ENCODE results near the gene SCARB2. TPM values are rescaled to one million over a fixed set of nuclear protein-coding genes. Genes with fewer than 3 reads are reported as not detected.

The SCARB2 gene
- total and polyA plus RNA-seq, 2 experiments from 2014 or later: 17.7 to 41.0 TPM

DNA sequence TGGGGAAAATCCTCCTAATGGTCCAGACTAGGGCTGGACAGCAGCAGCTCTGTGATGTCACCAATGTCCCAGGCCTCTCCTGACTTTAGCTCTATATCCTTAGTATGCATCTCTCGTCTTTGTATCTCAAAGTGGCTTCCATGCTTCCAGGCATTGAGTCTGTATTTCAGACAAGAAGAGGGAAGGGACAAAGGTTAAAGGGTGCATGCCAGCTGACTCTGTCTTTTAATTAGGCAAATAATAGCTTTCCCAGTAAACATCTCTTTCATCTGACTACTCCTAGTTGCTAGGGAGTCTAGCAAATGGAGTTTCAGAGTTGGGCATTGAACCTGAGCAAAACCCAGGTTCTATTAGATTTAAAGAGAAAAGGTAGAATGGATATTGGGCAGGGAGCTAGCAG, 43.3 kb upstream of the SCARB2 start:
- Mint-ChIP-seq H3K9me3 (no peaks in the 10 kb centered on the region), H3K4me3 (no peak overlapping the region), H3K27me3 (ENCODE audit: insufficient read depth, low read depth, poor library complexity) (peaks cover 15% of the 10 kb centered on the region), H3K36me3 (ENCODE audit: low read depth) (no peaks in the 10 kb centered on the region), H3K4me1 (no peaks in the 10 kb centered on the region), H3K27ac (no peak overlapping the region)
- Histone ChIP-seq H3K4me1 (ENCODE audit: insufficient read depth) (peaks cover 6% of the 10 kb centered on the region; the same call in 1 of the 2 replicates), H4K20me1 (replicated peaks; ENCODE audit: insufficient read depth) (no peaks in the 10 kb centered on the region), H3K79me2 (replicated peaks; ENCODE audit: insufficient read depth) (no peaks in the 10 kb centered on the region), H3K9me2 (ENCODE audit: insufficient read depth) (peaks cover 6% of the 10 kb centered on the region; the same call in 1 of the 2 replicates), H3K27me3 (ENCODE audit: insufficient read depth) (peaks cover 16% of the 10 kb centered on the region), H3K4me3 (no peak overlapping the region), H3K4me2 (no peak overlapping the region), H3F3A (replicated peaks; ENCODE audit: low read depth) (0 out of 2 replicates have a peak, but pooled peaks cover 2% of the 10 kb centered on the region), H3K36me3 (ENCODE audit: insufficient read depth) (no peaks in the 10 kb centered on the region), H2AFZ (no peak overlapping the region), H3K27ac (ENCODE audit: low read depth) (no peak overlapping the region)
- TF ChIP-seq POLR2AphosphoS5 (IDR thresholded peaks at IDR 0.05; ENCODE audit: low read depth): no peak
- TF ChIP-seq, protein P1, sequence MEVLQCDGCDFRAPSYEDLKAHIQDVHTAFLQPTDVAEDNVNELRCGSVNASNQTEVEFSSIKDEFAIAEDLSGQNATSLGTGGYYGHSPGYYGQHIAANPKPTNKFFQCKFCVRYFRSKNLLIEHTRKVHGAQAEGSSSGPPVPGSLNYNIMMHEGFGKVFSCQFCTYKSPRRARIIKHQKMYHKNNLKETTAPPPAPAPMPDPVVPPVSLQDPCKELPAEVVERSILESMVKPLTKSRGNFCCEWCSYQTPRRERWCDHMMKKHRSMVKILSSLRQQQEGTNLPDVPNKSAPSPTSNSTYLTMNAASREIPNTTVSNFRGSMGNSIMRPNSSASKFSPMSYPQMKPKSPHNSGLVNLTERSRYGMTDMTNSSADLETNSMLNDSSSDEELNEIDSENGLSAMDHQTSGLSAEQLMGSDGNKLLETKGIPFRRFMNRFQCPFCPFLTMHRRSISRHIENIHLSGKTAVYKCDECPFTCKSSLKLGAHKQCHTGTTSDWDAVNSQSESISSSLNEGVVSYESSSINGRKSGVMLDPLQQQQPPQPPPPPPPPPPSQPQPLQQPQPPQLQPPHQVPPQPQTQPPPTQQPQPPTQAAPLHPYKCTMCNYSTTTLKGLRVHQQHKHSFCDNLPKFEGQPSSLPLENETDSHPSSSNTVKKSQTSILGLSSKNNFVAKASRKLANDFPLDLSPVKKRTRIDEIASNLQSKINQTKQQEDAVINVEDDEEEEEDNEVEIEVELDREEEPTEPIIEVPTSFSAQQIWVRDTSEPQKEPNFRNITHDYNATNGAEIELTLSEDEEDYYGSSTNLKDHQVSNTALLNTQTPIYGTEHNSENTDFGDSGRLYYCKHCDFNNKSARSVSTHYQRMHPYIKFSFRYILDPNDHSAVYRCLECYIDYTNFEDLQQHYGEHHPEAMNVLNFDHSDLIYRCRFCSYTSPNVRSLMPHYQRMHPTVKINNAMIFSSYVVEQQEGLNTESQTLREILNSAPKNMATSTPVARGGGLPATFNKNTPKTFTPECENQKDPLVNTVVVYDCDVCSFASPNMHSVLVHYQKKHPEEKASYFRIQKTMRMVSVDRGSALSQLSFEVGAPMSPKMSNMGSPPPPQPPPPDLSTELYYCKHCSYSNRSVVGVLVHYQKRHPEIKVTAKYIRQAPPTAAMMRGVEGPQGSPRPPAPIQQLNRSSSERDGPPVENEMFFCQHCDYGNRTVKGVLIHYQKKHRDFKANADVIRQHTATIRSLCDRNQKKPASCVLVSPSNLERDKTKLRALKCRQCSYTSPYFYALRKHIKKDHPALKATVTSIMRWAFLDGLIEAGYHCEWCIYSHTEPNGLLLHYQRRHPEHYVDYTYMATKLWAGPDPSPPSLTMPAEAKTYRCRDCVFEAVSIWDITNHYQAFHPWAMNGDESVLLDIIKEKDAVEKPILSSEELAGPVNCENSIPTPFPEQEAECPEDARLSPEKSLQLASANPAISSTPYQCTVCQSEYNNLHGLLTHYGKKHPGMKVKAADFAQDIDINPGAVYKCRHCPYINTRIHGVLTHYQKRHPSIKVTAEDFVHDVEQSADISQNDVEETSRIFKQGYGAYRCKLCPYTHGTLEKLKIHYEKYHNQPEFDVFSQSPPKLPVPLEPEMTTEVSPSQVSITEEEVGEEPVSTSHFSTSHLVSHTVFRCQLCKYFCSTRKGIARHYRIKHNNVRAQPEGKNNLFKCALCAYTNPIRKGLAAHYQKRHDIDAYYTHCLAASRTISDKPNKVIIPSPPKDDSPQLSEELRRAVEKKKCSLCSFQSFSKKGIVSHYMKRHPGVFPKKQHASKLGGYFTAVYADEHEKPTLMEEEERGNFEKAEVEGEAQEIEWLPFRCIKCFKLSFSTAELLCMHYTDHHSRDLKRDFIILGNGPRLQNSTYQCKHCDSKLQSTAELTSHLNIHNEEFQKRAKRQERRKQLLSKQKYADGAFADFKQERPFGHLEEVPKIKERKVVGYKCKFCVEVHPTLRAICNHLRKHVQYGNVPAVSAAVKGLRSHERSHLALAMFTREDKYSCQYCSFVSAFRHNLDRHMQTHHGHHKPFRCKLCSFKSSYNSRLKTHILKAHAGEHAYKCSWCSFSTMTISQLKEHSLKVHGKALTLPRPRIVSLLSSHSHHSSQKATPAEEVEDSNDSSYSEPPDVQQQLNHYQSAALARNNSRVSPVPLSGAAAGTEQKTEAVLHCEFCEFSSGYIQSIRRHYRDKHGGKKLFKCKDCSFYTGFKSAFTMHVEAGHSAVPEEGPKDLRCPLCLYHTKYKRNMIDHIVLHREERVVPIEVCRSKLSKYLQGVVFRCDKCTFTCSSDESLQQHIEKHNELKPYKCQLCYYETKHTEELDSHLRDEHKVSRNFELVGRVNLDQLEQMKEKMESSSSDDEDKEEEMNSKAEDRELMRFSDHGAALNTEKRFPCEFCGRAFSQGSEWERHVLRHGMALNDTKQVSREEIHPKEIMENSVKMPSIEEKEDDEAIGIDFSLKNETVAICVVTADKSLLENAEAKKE (CRISPR knock-in tag; IDR thresholded peaks at IDR 0.05): no peak
- TF ChIP-seq CREB1 (CRISPR knock-in tag; IDR thresholded peaks at IDR 0.05; ENCODE audit: low read depth): no peak
- TF ChIP-seq, protein P2, sequence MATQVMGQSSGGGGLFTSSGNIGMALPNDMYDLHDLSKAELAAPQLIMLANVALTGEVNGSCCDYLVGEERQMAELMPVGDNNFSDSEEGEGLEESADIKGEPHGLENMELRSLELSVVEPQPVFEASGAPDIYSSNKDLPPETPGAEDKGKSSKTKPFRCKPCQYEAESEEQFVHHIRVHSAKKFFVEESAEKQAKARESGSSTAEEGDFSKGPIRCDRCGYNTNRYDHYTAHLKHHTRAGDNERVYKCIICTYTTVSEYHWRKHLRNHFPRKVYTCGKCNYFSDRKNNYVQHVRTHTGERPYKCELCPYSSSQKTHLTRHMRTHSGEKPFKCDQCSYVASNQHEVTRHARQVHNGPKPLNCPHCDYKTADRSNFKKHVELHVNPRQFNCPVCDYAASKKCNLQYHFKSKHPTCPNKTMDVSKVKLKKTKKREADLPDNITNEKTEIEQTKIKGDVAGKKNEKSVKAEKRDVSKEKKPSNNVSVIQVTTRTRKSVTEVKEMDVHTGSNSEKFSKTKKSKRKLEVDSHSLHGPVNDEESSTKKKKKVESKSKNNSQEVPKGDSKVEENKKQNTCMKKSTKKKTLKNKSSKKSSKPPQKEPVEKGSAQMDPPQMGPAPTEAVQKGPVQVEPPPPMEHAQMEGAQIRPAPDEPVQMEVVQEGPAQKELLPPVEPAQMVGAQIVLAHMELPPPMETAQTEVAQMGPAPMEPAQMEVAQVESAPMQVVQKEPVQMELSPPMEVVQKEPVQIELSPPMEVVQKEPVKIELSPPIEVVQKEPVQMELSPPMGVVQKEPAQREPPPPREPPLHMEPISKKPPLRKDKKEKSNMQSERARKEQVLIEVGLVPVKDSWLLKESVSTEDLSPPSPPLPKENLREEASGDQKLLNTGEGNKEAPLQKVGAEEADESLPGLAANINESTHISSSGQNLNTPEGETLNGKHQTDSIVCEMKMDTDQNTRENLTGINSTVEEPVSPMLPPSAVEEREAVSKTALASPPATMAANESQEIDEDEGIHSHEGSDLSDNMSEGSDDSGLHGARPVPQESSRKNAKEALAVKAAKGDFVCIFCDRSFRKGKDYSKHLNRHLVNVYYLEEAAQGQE (IDR thresholded peaks at IDR 0.05; ENCODE audit: unreplicated experiment): no peak
- TF ChIP-seq, protein P3, sequence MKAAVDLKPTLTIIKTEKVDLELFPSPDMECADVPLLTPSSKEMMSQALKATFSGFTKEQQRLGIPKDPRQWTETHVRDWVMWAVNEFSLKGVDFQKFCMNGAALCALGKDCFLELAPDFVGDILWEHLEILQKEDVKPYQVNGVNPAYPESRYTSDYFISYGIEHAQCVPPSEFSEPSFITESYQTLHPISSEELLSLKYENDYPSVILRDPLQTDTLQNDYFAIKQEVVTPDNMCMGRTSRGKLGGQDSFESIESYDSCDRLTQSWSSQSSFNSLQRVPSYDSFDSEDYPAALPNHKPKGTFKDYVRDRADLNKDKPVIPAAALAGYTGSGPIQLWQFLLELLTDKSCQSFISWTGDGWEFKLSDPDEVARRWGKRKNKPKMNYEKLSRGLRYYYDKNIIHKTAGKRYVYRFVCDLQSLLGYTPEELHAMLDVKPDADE (IDR thresholded peaks at IDR 0.05): no peak
- DNase-seq (ENCODE audit: low spot score) (no peak), ATAC-seq (no peak)
